Stomach smooth muscle (tissue), 2 donors: ENCODE data around the gene OTC.
A peak's percentile ranks its signal among the peaks of the same experiment; 100 is the strongest.

ENCODE experiments used
- H3K27ac ChIP-seq: one replicate; pipeline ENCODE4 v1.7.0; 2013; ENCODE audit warnings: mild to moderate bottlenecking, low read length, inconsistent platforms
- H3K27me3 ChIP-seq, 2 donors: one replicate each; pipeline ENCODE4 v1.7.0; 2013; ENCODE audit warnings: low read length in 2 of 2; ENCODE audit not compliant: insufficient read depth in 2 of 2, control insufficient read depth in 1 of 2
- H3K36me3 ChIP-seq, 2 donors: one replicate each; pipeline ENCODE4 v1.7.0; 2013; ENCODE audit warnings: low read length in 2 of 2; ENCODE audit not compliant: control insufficient read depth in 2 of 2, insufficient read depth in 2 of 2
- H3K4me1 ChIP-seq: one replicate; pipeline ENCODE4 v1.7.0; 2013; ENCODE audit warnings: low read length; ENCODE audit not compliant: control insufficient read depth, insufficient read depth
- H3K4me3 ChIP-seq, 2 donors: one replicate each; pipeline ENCODE4 v1.7.0; 2013; ENCODE audit warnings: low read length in 2 of 2
- H3K9ac ChIP-seq, 2 donors: one replicate each; pipeline ENCODE4 v1.7.0; 2013; ENCODE audit warnings: low read length in 2 of 2, mild to moderate bottlenecking in 1 of 2
- H3K9me3 ChIP-seq, 2 donors: one replicate each; pipeline ENCODE4 v1.7.0; 2013; ENCODE audit warnings: low read length in 2 of 2; ENCODE audit not compliant: control insufficient read depth in 2 of 2
- donor health status: healthy.
- donor health status: Pancreatic carcinoma.

OTC gene

GRCh38 chrX:38327007-38327774 lies 25.2 kb upstream of the OTC start, which contains the start of gene RPGR:
Gene RPGR, minus strand, starts transcription at chrX:38327509. Its CDS starts 142 bp downstream, at chrX:38327367.
- H3K27ac ChIP-seq: peak within 1 kb of the TSS; percentile 79
- no peaks in the 10 kb centered on the region for H3K9me3 ChIP-seq
- H3K4me1 ChIP-seq: peaks cover 3% of the 10 kb centered on the region
- H3K4me3 ChIP-seq: peak within 1 kb of the TSS; percentile 60 to 78
- H3K36me3 ChIP-seq: no peaks in the 10 kb centered on the region
- H3K9ac ChIP-seq: peak within 1 kb of the TSS; percentile 64 to 72
- peaks cover 0 to 12% of the 10 kb centered on the region in 2 donors for H3K27me3 ChIP-seq

GRCh38 chrX:38327775-38328081 lies 24.7 kb upstream of the OTC start:
- Histone ChIP-seq H3K27ac (peak overlapping the region; percentile 79), H3K4me1 (peaks cover 3% of the 10 kb centered on the region), H3K36me3 (no peaks in the 10 kb centered on the region), H3K9me3 (no peaks in the 10 kb centered on the region), H3K9ac (peak overlapping the region in 1 of 2 donors; percentile 42), H3K27me3 (peaks cover 0 to 12% of the 10 kb centered on the region in 2 donors), H3K4me3 (peak overlapping the region; percentile 53 to 78)

- no peaks in the 10 kb centered on the region for H3K9me3 ChIP-seq
Observed at GRCh38 chrX:38332505-38332904, 19.9 kb upstream of the OTC start.

GRCh38 chrX:38335382-38335781 lies 17.0 kb upstream of the OTC start:
- no peak overlapping the region for H3K4me3 ChIP-seq
- H3K27me3 ChIP-seq: peaks cover 0 to 6% of the 10 kb centered on the region in 2 donors
- H3K36me3 ChIP-seq: no peaks in the 10 kb centered on the region
- H3K9ac ChIP-seq: no peak overlapping the region
- no peaks in the 10 kb centered on the region for H3K9me3 ChIP-seq
- H3K4me1 ChIP-seq: no peaks in the 10 kb centered on the region
- no peak overlapping the region for H3K27ac ChIP-seq

More at GRCh38 chrX:38332505-38332904, 19.9 kb upstream of the OTC start:
- no peaks in the 10 kb centered on the region for H3K4me1 ChIP-seq
- peaks cover 0 to 13% of the 10 kb centered on the region in 2 donors for H3K27me3 ChIP-seq
- no peak overlapping the region for H3K9ac ChIP-seq
- H3K27ac ChIP-seq: no peak overlapping the region
- no peaks in the 10 kb centered on the region for H3K36me3 ChIP-seq
- H3K4me3 ChIP-seq: no peak overlapping the region

- Histone ChIP-seq H3K4me3 (no peak overlapping the region), H3K27ac (no peak overlapping the region), H3K36me3 (no peaks in the 10 kb centered on the region), H3K27me3 (peaks cover 0 to 2% of the 10 kb centered on the region in 2 donors), H3K4me1 (no peaks in the 10 kb centered on the region), H3K9ac (no peak overlapping the region), H3K9me3 (no peaks in the 10 kb centered on the region)
Observed at GRCh38 chrX:38336538-38337240, 15.7 kb upstream of the OTC start.

- Histone ChIP-seq H3K9ac (no peak overlapping the region), H3K4me3 (no peak overlapping the region), H3K27ac (no peak overlapping the region), H3K9me3 (peaks cover 0 to 7% of the 10 kb centered on the region in 2 donors), H3K36me3 (no peaks in the 10 kb centered on the region), H3K27me3 (peaks cover 0 to 7% of the 10 kb centered on the region in 2 donors), H3K4me1 (no peaks in the 10 kb centered on the region)
Observed at GRCh38 chrX:38341442-38341841, 11.0 kb upstream of the OTC start.

GRCh38 chrX:38342853-38343778 lies 9.3 kb upstream of the OTC start:
- H3K4me3 ChIP-seq: no peak overlapping the region
- H3K4me1 ChIP-seq: no peaks in the 10 kb centered on the region
- no peak overlapping the region for H3K27ac ChIP-seq

GRCh38 chrX:38346150-38346549 lies 6.3 kb upstream of the OTC start:
- Histone ChIP-seq H3K4me1 (no peaks in the 10 kb centered on the region), H3K9me3 (peaks cover 0 to 9% of the 10 kb centered on the region in 2 donors), H3K36me3 (no peaks in the 10 kb centered on the region), H3K9ac (no peak overlapping the region), H3K27ac (no peak overlapping the region), H3K27me3 (peaks cover 0 to 11% of the 10 kb centered on the region in 2 donors), H3K4me3 (no peak overlapping the region)

More at GRCh38 chrX:38342853-38343778, 9.3 kb upstream of the OTC start:
- Histone ChIP-seq H3K9ac (no peak overlapping the region), H3K9me3 (peaks cover 0 to 7% of the 10 kb centered on the region in 2 donors), H3K27me3 (peaks cover 0 to 7% of the 10 kb centered on the region in 2 donors), H3K36me3 (no peaks in the 10 kb centered on the region)

- no peaks in the 10 kb centered on the region for H3K36me3 ChIP-seq
- peaks cover 0 to 12% of the 10 kb centered on the region in 2 donors for H3K27me3 ChIP-seq
- no peak overlapping the region for H3K9ac ChIP-seq
- H3K27ac ChIP-seq: no peak overlapping the region
- H3K9me3 ChIP-seq: peaks cover 0 to 9% of the 10 kb centered on the region in 2 donors
- H3K4me1 ChIP-seq: no peaks in the 10 kb centered on the region
- no peak overlapping the region for H3K4me3 ChIP-seq
Observed at GRCh38 chrX:38347136-38347535, 5.3 kb upstream of the OTC start.

GRCh38 chrX:38351346-38351745 lies 1.1 kb upstream of the OTC start:
- no peak overlapping the region for H3K9ac ChIP-seq
- H3K9me3 ChIP-seq: peaks cover 0 to 2% of the 10 kb centered on the region in 2 donors
- H3K27ac ChIP-seq: no peak overlapping the region
- H3K27me3 ChIP-seq: peaks cover 0 to 8% of the 10 kb centered on the region in 2 donors
- no peaks in the 10 kb centered on the region for H3K4me1 ChIP-seq
- no peaks in the 10 kb centered on the region for H3K36me3 ChIP-seq
- H3K4me3 ChIP-seq: no peak overlapping the region
